GM18951 (cell line): ENCODE data around the gene NOD1.
"Not testable (repeated sequence)": the region's sequence is repeated elsewhere in the genome, so short reads cannot be mapped to it uniquely, and the experiment has no call there.

Experiments used
- POLR2A ChIP-seq: IDR thresholded peaks from 4 replicates; pipeline ENCODE4 v1.6.1; 2011; ENCODE audit warnings: mild to moderate bottlenecking; ENCODE audit not compliant: insufficient read length, insufficient read depth; ENCODE audit errors: extremely low read depth
- in situ Hi-C: fragments of 300-500 bp; cut with MboI; formaldehyde crosslinking; loops from one replicate; pipeline ENCODE4 v1.12.0; 2022; ENCODE audit warnings: low sequenced_read_pairs, mixed read lengths, inconsistent platforms; ENCODE audit not compliant: unreplicated experiment

NOD1 gene

DNA sequence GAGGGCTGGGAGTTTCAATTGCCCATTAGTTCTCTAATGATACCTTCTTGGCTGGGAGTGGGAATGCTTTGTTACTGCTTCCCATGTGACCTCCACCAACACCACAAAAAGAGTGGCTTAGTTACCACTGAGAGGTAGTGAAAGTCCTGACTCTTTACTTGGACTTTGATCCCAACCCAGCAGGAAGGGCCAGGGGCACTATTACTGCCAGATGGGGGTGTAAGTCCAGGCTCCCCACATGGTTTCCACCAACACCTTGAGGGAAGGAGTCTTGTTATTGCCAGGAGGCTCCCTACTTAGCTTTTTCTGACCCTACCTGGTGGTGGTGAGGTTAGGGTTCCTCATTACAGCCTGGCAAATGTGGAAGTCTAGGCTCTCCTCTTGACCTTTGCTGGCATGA is 14.6 kb upstream of the NOD1 start:
- TF ChIP-seq POLR2A = no peak
- in situ Hi-C loops = no loop called here

DNA sequence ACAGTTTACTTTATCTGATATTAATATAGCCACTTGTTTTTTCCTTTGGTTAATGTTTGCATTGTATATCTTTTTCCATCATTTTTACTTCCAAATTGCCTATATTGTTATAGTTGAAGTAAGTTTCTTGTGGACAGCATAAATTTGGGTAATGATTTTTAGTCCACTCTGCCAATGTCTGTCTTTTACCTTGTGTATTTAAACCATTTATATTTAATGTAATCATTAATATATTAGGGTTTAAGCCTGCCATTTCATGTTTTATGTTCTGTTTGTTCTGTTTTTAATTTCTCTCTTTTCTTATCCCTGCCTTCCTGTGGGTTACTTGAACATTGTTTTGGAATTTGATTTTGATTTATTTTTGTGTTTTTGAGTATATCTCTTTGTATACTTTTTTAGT is 12.8 kb upstream of the NOD1 start:
- in situ Hi-C loops = no loop called here

DNA sequence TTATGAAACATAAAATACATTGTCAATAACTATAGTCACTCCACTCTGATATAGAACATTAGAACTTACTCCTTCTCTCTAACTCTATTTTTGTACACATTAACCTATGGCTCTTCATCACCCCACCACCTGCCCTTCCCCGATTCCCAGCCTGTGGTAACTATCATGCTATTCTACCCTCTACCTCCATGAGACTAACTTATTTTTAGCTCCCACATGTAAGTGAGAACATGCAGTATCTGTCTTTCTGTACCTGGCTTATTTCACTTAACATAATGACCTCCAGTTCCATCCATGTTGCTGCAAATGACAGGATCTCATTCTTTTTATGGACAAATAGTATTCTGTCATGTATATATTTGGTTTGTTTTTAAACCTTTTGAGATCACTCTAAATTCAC is 8.8 kb upstream of the NOD1 start:
- TF ChIP-seq POLR2A = no peak
- in situ Hi-C loops = no loop called here

More for the DNA sequence above, 12.8 kb upstream of the NOD1 start:
- no peak for TF ChIP-seq POLR2A

DNA sequence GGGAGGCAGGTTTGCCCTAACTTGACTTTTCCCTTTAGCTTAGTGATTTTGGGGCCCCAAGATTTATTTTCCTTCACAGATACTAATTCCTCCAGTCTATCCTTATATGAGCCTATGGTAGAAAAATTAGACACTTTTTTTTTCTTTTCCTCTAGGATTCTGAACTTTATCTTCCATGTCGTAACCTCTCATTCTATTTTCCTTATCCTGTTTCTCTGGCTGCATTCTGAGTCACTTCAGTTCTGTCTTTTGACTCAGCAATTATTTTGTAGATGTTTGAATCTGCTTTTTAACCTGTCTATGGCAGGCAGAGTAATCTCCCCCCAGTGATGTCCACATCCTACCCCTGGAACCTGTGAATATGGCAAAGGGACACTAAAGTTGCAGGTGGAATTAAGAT is 7.1 kb upstream of the NOD1 start:
- in situ Hi-C loops = no loop called here
- TF ChIP-seq POLR2A = no peak

DNA sequence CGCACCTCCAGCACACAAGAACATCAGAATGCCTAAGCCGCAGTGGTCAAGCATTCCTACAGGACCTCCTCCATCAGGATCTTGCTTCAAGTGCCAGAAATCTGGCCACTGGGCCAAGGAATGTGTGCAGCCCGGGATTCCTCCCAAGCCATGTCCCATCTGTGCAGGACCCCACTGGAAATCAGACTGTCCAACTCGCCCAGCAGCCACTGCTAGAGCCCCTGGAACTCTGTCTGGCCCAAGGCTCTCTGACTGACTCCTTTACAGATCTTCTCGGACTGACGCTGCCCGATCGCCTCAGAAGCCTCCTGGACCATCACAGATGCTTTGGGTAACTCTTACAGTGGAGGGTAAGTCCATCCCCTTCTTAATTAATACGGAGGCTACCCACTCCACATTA is 2.8 kb upstream of the NOD1 start:
- in situ Hi-C loops = not testable (repeated sequence)

DNA sequence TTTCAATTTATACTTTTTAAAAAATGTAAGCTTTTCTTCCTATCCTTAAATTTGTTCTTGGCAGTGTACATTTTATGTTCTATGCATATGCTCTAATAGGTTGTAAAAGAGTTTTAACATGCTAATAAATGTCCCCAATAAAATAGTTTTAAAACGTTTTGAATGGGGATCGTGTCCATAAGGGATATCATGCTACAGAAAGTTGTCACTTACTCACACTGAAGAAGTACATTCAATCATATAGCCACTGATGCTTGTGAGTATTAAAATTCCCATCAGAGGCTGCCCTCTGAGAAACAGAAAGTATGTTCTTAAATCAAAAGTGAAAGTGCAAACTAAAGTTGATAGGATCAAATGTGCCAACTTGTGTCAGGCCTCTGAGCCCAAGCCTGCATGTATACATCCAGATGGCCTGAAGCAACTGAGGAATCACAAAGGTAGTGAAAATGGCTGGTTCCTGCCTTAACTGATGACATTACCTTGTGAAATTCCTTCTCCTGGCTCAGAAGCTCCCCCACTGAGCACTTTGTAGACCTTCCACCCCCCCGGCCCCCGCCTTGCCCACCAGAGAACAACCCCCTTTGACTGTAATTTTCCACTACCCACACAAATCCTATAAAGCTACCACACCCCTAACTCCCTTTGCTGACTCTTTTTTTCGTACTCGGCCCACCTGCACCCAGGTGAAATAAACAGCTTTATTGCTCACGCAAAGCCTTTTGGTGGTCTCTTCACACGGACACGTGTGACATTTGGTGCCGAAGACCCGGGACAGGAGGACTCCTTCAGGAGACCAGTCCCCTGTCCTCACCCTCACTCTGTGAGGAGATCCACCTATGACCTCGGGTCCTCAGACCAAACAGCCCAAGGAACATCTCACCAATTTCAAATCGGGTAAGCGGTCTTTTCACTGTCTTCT is 877 bp upstream of the NOD1 start:
- no peak for TF ChIP-seq POLR2A
- in situ Hi-C loops = no loop called here

DNA sequence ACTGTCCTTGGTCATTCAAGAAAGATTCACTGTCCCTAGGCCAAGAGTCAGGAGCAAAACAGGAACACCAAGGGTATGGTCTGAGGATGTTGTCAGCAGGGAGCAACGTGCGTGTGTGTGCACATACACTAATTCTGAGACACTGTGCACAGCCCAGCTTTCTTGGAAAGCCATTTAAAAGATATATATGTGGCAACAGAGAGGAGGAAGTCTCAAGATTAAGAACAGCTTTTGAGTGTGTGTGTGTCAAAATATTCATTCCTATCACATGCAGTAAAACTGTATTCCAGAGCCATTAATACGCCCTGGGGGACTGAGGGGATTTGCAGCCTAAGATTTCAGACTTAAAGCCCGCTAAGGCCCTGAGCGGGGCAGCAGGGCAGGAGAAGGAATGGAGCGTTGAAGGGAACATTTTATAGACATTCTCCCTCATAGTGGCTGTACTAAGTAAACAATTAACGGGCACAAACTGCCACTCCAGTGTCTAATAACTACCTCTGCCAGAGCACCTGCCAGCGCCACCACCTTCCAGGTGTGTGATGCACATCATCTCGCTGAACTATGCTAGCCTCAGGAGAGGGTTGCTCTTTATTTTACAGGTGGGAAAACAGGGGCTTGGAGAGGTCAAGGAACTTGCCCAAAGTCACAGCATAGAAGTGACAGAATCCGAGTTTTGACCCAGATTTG is 2.0 kb downstream of the NOD1 start:
- no peak for TF ChIP-seq POLR2A
- in situ Hi-C loops = no loop called here

DNA sequence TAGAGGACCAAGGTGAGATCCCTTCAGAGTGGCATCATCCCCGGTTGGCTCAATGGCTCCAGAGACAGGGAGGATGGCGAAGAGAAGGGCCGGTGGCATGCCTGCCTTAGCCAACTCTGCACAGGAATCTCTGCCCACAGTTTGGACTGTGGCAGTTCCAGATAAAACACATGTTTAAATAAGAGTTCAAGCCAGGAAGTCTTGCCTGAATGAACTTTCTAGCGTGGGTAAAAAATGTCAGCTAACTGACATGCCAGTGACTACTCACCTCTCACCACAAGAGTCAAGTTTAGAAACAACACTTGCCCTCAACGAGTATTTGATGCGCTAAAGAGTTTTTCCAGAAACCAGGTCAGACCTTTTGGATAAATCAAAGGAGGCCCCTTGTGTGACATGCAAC is 3.0 kb downstream of the NOD1 start:
- no peak for TF ChIP-seq POLR2A
- in situ Hi-C loops = no loop called here

DNA sequence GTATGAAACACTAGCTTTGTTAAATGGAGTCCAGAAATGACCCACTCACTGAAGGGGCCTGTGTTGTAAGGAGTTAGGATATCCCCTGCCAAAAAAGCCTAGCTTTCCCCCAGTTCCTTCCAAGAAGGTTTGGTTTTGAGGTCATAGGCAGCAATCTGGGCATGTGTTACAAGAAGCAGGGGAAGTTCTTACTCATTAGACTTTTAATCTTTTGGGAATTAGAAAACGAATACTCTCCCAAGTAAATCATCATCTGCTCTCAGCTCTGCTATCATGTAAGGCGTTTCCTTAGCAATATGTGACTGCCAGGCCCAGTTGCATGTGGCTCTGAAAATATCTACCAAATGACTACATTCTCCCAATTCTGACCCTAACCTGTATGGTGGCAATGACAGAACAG is 3.7 kb downstream of the NOD1 start:
- TF ChIP-seq POLR2A = no peak
- in situ Hi-C loops = no loop called here

DNA sequence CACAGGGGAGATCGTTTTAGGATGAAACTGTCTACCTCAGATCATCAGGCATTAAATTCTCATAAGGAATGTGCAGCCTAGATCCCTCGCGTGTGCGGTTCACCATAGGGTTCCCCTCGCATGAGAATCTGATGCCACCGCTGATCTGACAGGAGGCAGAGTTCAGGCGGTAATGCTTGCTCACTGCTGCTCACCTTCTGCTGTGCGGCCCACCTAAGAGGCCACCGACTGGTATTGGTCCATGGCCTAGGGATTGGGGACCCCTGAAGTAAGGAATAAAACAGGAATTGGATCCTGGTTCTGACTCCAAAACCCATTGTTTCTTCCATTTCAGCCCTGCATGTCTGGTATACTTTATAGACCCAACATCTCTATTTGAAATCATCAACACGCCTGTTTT is 4.1 kb downstream of the NOD1 start:
- no peak for TF ChIP-seq POLR2A
- in situ Hi-C loops = no loop called here

DNA sequence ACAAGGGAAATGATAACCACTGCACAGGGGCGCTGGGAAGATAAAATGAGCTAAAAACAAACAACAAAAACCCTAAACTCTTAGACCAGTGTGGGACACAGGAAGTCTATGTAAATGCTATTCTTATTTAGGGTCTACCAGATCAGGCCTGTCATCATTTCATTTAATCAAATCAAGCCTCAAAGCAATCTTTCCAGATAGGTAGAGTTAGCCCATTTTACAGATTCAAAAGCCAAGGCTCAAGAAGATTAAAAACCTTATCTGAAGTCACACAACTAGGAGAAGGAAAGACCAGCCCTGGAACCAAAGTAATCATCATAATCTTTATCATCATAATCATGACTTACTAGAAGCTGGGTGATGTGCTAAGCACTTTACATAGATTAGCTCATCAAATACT is 4.7 kb downstream of the NOD1 start:
- in situ Hi-C loops = no loop called here
- TF ChIP-seq POLR2A = no peak

DNA sequence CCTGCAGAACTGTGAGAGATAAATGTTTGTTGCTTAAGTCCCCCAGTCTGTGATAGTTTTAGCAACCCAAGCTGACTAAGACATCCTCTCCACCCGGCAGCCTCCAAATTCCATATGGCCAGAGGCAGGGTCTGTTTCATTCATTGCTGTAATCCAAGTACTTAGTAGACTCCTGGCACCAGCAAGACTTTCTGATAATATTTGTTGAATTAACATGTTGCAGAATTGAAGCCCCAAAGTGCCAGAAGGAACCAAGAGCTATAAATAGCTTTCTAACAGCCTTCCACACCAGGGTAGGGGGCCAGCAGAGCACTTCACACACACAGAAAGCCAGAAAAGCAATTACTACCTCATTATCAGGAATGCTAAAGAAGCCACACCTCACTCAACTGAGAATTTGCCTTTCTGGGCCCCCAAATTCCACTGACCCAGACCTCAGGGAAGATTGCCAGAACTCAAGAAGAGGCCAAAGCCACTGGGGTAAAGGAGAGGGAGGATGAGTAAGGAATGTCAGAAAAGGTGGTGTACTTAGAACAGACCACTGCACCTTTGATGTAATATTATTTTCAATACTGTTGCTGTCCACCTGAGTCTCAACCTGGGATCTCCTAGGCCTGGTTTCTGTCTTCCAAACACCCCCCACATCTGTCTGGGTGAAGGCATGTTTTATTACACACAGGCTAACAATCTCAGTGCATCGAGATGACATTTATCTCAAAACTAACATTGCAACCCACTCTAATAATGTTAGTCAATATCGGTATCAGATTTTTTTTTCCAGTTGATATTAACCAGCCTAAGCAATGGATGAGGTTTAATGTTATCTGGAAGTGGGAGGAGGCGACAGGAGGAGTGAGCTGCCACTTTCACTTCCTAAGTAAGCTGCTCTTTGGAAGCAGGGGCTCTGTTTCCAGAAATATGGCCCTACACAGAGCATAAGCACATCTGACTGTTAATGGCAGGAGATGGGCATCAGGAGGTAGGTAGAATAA is 5.5 kb downstream of the NOD1 start:
- in situ Hi-C loops = no loop called here
- no peak for TF ChIP-seq POLR2A
